HepG2 (cell line): ENCODE measurements around the gene RGS19. TPM values are rescaled to one million over a fixed set of nuclear protein-coding genes. Genes with fewer than 3 reads are reported as not detected.
A peak's percentile ranks its signal among the peaks of the same experiment; 100 is the strongest.

Experiments
- FOXA3 ChIP-seq: IDR thresholded peaks from 2 replicates; pipeline ENCODE4 v1.6.1; 2016; ENCODE audit warnings: missing genetic modification reagents, missing compliant biosample characterization
- HNF4A ChIP-seq: sonication (generic); formaldehyde crosslinking; IDR thresholded peaks from 2 replicates; pipeline ENCODE4 v1.4.0; 2020; ENCODE audit warnings: missing genetic modification reagents
- HOXA3 ChIP-seq: sonication (generic); formaldehyde crosslinking; IDR thresholded peaks from 2 replicates; pipeline ENCODE4 v1.5.0; 2020; ENCODE audit warnings: missing genetic modification reagents
- SIN3B ChIP-seq: fragments of 150-350 bp; IDR thresholded peaks from 2 replicates; pipeline ENCODE4 v1.6.1; 2014; ENCODE audit warnings: low read length
- TBX2 ChIP-seq: sonication (generic); formaldehyde crosslinking; IDR thresholded peaks from 2 replicates; pipeline ENCODE4 v1.5.0; 2020; ENCODE audit warnings: missing genetic modification reagents, mild to moderate bottlenecking, borderline replicate concordance
- ZBTB43 ChIP-seq: sonication (generic); formaldehyde crosslinking; conservative IDR thresholded peaks from 2 replicates; pipeline ENCODE4 v1.4.0; 2020; ENCODE audit warnings: missing genetic modification reagents
- ZBTB7B ChIP-seq: sonication (generic); formaldehyde crosslinking; IDR thresholded peaks from 2 replicates; pipeline ENCODE4 v1.4.0; 2020; ENCODE audit warnings: missing genetic modification reagents
- ZFP91 ChIP-seq: sonication (generic); formaldehyde crosslinking; IDR thresholded peaks from 2 replicates; pipeline ENCODE4 v1.9.0; 2022; ENCODE audit warnings: missing genetic modification reagents, mild to moderate bottlenecking, borderline replicate concordance
- ZHX2 ChIP-seq, 2 experiments: sonication (generic) in 1 of 2; formaldehyde crosslinking in 1 of 2; IDR thresholded peaks; 2 replicates each; pipeline versions ENCODE4 v1.6.1 to v1.9.0; 2014 to 2022; ENCODE audit warnings: antibody characterized with exemption in 1 of 2, borderline replicate concordance in 1 of 2, inconsistent platforms in 1 of 2, low read depth in 1 of 2, missing genetic modification reagents in 1 of 2
- ZMAT5 ChIP-seq: sonication (generic); formaldehyde crosslinking; IDR thresholded peaks from 2 replicates; pipeline ENCODE4 v1.5.0; 2020; ENCODE audit warnings: mild to moderate bottlenecking, low read depth, missing genetic modification reagents, borderline replicate concordance
- ZNF263 ChIP-seq: sonication (generic); formaldehyde crosslinking; IDR thresholded peaks from 2 replicates; pipeline ENCODE4 v1.4.0; 2020; ENCODE audit warnings: missing genetic modification reagents
- polyA plus RNA-seq, 8 experiments: library from polyadenylated mRNA; depleted of rRNA in 3 of 8; stranded (reverse) in 7 of 8; unstranded in 1 of 8; fragments of >200 nt; fragmentation: Illumina TruSeq in 4 of 8; extraction: Trizol in 4 of 8; gene quantifications; 2 replicates each; pipeline versions ENCODE4 v1.2.1 to v1.2.3, GENCODE V29; 2011 to 2016; ENCODE audit warnings: low read depth in 4 of 8, missing spikeins in 1 of 8, mixed read lengths in 1 of 8; ENCODE audit not compliant: insufficient read depth in 1 of 8
- total RNA-seq, 5 experiments: library from RNA; depleted of rRNA; stranded (reverse); fragments of >200 nt; fragmentation: Illumina TruSeq; extraction: Trizol; gene quantifications; 2 replicates each; pipeline ENCODE4 v1.2.3, GENCODE V29; 2016; ENCODE audit warnings: low read depth in 1 of 5
- TF ChIP-seq, protein P1 (sequence below): sonication (generic); formaldehyde crosslinking; IDR thresholded peaks from 2 replicates; pipeline ENCODE4 v1.5.0; 2020; ENCODE audit warnings: mild to moderate bottlenecking, missing genetic modification reagents, moderate library complexity
- TF ChIP-seq, protein P2 (sequence below): sonication (generic); formaldehyde crosslinking; IDR thresholded peaks from 2 replicates; pipeline ENCODE4 v1.9.0; 2022; ENCODE audit warnings: low read depth, missing genetic modification reagents

Gene RGS19
- total and polyA plus RNA-seq, 2 of the 13 experiments (the other 11 are each of a cell fraction or from before 2014, with no cell fraction given): 10.7 to 11.9 TPM

DNA sequence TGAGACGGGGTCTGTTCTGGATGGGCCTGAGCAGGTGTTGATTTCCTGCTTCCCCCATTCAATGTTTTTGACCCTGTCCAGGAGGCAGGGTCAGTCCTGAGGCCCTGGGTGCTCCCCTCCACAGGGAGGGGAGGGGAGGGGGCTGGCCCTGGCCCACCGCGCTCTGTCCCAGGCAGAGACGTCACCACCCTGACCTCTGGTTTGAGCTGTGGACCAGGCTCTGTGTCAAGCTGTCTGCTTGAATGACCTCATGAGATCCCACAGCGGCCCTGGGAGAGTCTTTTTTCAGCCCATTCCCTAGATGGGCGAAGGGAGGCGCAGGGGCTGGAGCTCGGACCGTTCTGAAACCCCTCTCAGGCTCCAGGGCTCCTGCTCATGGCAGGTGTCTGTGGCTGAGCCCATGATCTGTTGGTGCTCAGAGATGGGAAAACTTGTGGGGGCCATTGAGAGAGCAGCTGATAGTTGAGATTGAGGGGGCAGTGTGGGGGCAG, 13.7 kb upstream of the RGS19 start (continued):
- TF ChIP-seq HOXA3 (peak; percentile 34; the same call in 1 of the 2 replicates), FOXA3 (no peak), SIN3B (0 out of 2 replicates have a peak, but pooled peaks have one; percentile 37), ZFP91 (peak; percentile 38; the same call in 1 of the 2 replicates), HNF4A (CRISPR knock-in tag) (peak; percentile 17; the same call in 1 of the 2 replicates), ZNF263 (peak; percentile 59), ZBTB7B (CRISPR knock-in tag) (peak; percentile 59; the same call in 1 of the 2 replicates), ZMAT5 (no peak), TBX2 (CRISPR knock-in tag) (peak; percentile 31; the same call in 1 of the 2 replicates), ZBTB43 (no peak), ZHX2 (IDR thresholded peaks at IDR 0.05; ENCODE audit: low read depth) (no peak), ZHX2 (CRISPR knock-in tag; IDR thresholded peaks at IDR 0.05; ENCODE audit: borderline replicate concordance) (0 out of 2 replicates have a peak, but pooled peaks have one; percentile 34)
- TF ChIP-seq, protein P1, sequence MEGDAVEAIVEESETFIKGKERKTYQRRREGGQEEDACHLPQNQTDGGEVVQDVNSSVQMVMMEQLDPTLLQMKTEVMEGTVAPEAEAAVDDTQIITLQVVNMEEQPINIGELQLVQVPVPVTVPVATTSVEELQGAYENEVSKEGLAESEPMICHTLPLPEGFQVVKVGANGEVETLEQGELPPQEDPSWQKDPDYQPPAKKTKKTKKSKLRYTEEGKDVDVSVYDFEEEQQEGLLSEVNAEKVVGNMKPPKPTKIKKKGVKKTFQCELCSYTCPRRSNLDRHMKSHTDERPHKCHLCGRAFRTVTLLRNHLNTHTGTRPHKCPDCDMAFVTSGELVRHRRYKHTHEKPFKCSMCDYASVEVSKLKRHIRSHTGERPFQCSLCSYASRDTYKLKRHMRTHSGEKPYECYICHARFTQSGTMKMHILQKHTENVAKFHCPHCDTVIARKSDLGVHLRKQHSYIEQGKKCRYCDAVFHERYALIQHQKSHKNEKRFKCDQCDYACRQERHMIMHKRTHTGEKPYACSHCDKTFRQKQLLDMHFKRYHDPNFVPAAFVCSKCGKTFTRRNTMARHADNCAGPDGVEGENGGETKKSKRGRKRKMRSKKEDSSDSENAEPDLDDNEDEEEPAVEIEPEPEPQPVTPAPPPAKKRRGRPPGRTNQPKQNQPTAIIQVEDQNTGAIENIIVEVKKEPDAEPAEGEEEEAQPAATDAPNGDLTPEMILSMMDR (CRISPR knock-in tag): peak; percentile 53
- TF ChIP-seq, protein P2, sequence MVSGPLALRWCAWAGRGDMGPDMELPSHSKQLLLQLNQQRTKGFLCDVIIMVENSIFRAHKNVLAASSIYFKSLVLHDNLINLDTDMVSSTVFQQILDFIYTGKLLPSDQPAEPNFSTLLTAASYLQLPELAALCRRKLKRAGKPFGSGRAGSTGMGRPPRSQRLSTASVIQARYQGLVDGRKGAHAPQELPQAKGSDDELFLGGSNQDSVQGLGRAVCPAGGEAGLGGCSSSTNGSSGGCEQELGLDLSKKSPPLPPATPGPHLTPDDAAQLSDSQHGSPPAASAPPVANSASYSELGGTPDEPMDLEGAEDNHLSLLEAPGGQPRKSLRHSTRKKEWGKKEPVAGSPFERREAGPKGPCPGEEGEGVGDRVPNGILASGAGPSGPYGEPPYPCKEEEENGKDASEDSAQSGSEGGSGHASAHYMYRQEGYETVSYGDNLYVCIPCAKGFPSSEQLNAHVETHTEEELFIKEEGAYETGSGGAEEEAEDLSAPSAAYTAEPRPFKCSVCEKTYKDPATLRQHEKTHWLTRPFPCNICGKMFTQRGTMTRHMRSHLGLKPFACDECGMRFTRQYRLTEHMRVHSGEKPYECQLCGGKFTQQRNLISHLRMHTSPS (CRISPR knock-in tag): no peak
